GM18511 (cell line): ENCODE results near the gene DNAJB6.
"Not testable (repeated sequence)": the region's sequence is repeated elsewhere in the genome, so short reads cannot be mapped to it uniquely, and the experiment has no call there.

Experiments
- ATAC-seq: cut with Tn5 transposase; IDR thresholded peaks from one replicate; pipeline ENCODE4 v1.9.1; 2021; ENCODE audit warnings: mild to moderate bottlenecking, moderate library complexity; ENCODE audit not compliant: unreplicated experiment

The DNAJB6 gene

GRCh38 chr7:157438121-157439025, 101.6 kb downstream of the DNAJB6 start:
- ATAC-seq = no peak

- ATAC-seq = no peak
Measured at GRCh38 chr7:157439149-157439548, 102.3 kb downstream of the DNAJB6 start.

GRCh38 chr7:157439761-157440160, 103.0 kb downstream of the DNAJB6 start:
- ATAC-seq = no peak

GRCh38 chr7:157440346-157441022, 103.7 kb downstream of the DNAJB6 start:
- no peak for ATAC-seq

- ATAC-seq = no peak
Measured at GRCh38 chr7:157441023-157441399, 104.2 kb downstream of the DNAJB6 start.

GRCh38 chr7:157442456-157442855, 105.7 kb downstream of the DNAJB6 start:
- ATAC-seq = no peak

- ATAC-seq = no peak
Measured at GRCh38 chr7:157442993-157443831, 106.4 kb downstream of the DNAJB6 start.

GRCh38 chr7:157444011-157444842, 107.4 kb downstream of the DNAJB6 start:
- ATAC-seq = no peak

GRCh38 chr7:157444843-157445135, 108.0 kb downstream of the DNAJB6 start:
- no peak for ATAC-seq

- no peak for ATAC-seq
Measured at GRCh38 chr7:157445246-157445955, 108.6 kb downstream of the DNAJB6 start.

- no peak for ATAC-seq
Measured at GRCh38 chr7:157445956-157446295, 109.1 kb downstream of the DNAJB6 start.

- ATAC-seq = no peak
Measured at GRCh38 chr7:157446322-157446721, 109.5 kb downstream of the DNAJB6 start.

- ATAC-seq = not testable (repeated sequence)
Measured at GRCh38 chr7:157454003-157454402, 117.2 kb downstream of the DNAJB6 start.

GRCh38 chr7:157457355-157458253, 120.8 kb downstream of the DNAJB6 start:
- ATAC-seq = no peak

- no peak for ATAC-seq
Measured at GRCh38 chr7:157458254-157458633, 121.4 kb downstream of the DNAJB6 start.

GRCh38 chr7:157459966-157460365, 123.2 kb downstream of the DNAJB6 start:
- ATAC-seq = no peak

GRCh38 chr7:157460721-157461120, 123.9 kb downstream of the DNAJB6 start:
- ATAC-seq = no peak

GRCh38 chr7:157461573-157462418, 125.0 kb downstream of the DNAJB6 start:
- no peak for ATAC-seq
